GM18951 (cell line): Measurements from ENCODE around the gene TIMM17A.

Source experiments
- POLR2A ChIP-seq: IDR thresholded peaks from 4 replicates; pipeline ENCODE4 v1.6.1; 2011; ENCODE audit warnings: mild to moderate bottlenecking; ENCODE audit not compliant: insufficient read length, insufficient read depth; ENCODE audit errors: extremely low read depth
- in situ Hi-C: fragments of 300-500 bp; cut with MboI; formaldehyde crosslinking; loops from one replicate; pipeline ENCODE4 v1.12.0; 2022; ENCODE audit warnings: low sequenced_read_pairs, mixed read lengths, inconsistent platforms; ENCODE audit not compliant: unreplicated experiment

TIMM17A gene

GRCh38 chr1:201955009-201955728, at the start of gene TIMM17A:
TIMM17A (plus strand) TSS chr1:201955503; CDS start chr1:201955527, 24 bp downstream.
- in situ Hi-C loops, result no loop called here
- TF ChIP-seq POLR2A, result peak; percentile 97

GRCh38 chr1:201906336-201906735, 49.0 kb upstream of the TIMM17A start:
- TF ChIP-seq POLR2A, result no peak
- in situ Hi-C loops, result no loop called here

GRCh38 chr1:201907621-201908020, 47.7 kb upstream of the TIMM17A start:
- TF ChIP-seq POLR2A, result no peak
- in situ Hi-C loops, result no loop called here

GRCh38 chr1:201911826-201912571, 43.3 kb upstream of the TIMM17A start:
- in situ Hi-C loops, result no loop called here
- TF ChIP-seq POLR2A, result no peak

GRCh38 chr1:201912832-201913231, 42.5 kb upstream of the TIMM17A start:
- in situ Hi-C loops, result no loop called here
- no peak for TF ChIP-seq POLR2A

- TF ChIP-seq POLR2A, result no peak
- in situ Hi-C loops, result no loop called here
Measured at GRCh38 chr1:201914456-201915235, 40.7 kb upstream of the TIMM17A start.

- in situ Hi-C loops, result no loop called here
- TF ChIP-seq POLR2A, result no peak
Measured at GRCh38 chr1:201916649-201917249, 38.6 kb upstream of the TIMM17A start.

- no peak for TF ChIP-seq POLR2A
- in situ Hi-C loops, result no loop called here
Measured at GRCh38 chr1:201917362-201918033, 37.8 kb upstream of the TIMM17A start.

GRCh38 chr1:201918343-201918742, 37.0 kb upstream of the TIMM17A start:
- in situ Hi-C loops, result no loop called here
- TF ChIP-seq POLR2A, result no peak

- in situ Hi-C loops, result no loop called here
- no peak for TF ChIP-seq POLR2A
Measured at GRCh38 chr1:201921952-201922558, 33.2 kb upstream of the TIMM17A start.

- in situ Hi-C loops, result no loop called here
- TF ChIP-seq POLR2A, result no peak
Measured at GRCh38 chr1:201925301-201925567, 30.1 kb upstream of the TIMM17A start.

GRCh38 chr1:201925981-201926645, 29.2 kb upstream of the TIMM17A start:
- in situ Hi-C loops, result no loop called here

GRCh38 chr1:201928266-201928665, 27.0 kb upstream of the TIMM17A start:
- in situ Hi-C loops, result no loop called here
- TF ChIP-seq POLR2A, result no peak

More at GRCh38 chr1:201925981-201926645, 29.2 kb upstream of the TIMM17A start:
- TF ChIP-seq POLR2A, result no peak
